Eye (tissue), 1 donor: ENCODE results near the gene LTBP4.
"Not testable (repeated sequence)": the region's sequence is repeated elsewhere in the genome, so short reads cannot be mapped to it uniquely, and the experiment has no call there.

ENCODE experiments used
- DNase-seq: peaks from one replicate; pipeline ENCODE4 v3.0.0-alpha.2; 2015

The LTBP4 gene

GRCh38 chr19:40601134-40601974, at the start of gene LTBP4:
Gene LTBP4 (plus strand): TSS chr19:40601369. CDS start chr19:40601388, 19 bp downstream.
- DNase-seq: peak; percentile 50

GRCh38 chr19:40552848-40553247, 48.3 kb upstream of the LTBP4 start:
- DNase-seq: no peak

- no peak for DNase-seq
Observed at GRCh38 chr19:40553885-40554857, 47.0 kb upstream of the LTBP4 start.

- DNase-seq: no peak
Observed at GRCh38 chr19:40555978-40556689, 45.0 kb upstream of the LTBP4 start.

DNA sequence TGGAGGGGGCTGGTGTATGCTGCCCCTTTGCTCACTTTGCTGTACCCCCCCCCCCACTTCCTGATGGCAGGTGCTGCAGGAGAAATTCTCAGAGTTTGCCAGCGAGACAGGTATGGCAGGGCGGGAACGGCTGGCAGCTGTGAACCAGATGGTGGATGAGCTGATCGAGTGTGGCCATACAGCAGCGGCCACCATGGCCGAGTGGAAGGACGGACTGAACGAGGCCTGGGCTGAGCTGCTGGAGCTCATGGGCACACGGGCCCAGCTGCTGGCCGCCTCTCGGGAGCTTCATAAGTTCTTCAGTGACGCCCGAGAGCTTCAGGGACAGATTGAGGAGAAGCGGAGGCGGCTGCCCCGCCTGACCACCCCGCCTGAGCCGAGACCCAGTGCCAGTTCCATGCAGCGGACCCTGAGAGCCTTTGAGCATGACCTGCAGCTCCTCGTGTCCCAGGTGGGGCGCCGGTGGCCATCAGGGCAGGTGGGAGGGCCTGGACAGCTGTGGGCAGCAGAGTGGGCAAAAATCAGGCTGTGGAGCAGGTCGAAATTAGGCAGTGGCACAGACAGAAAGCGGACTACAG, 44.1 kb upstream of the LTBP4 start:
- DNase-seq: no peak

DNA sequence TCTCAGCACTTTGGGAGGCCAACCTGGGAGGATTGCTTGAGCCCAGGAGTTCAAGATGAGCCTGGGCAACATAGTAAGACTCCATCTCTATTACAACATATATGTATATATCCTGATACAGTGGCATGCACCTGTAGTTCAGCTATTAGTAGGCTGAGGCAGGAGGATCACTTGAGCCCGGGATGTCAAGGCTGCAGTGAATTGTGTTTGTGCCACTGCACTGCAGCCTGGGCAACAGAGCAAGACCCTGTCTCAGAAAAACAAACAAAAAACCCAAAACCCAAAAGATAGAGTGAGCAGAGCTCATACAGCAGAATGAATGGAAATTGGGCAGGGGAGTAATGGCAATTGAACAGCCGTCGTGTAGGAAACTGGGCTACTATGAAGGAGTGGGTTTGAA, 41.8 kb upstream of the LTBP4 start:
- no peak for DNase-seq

DNA sequence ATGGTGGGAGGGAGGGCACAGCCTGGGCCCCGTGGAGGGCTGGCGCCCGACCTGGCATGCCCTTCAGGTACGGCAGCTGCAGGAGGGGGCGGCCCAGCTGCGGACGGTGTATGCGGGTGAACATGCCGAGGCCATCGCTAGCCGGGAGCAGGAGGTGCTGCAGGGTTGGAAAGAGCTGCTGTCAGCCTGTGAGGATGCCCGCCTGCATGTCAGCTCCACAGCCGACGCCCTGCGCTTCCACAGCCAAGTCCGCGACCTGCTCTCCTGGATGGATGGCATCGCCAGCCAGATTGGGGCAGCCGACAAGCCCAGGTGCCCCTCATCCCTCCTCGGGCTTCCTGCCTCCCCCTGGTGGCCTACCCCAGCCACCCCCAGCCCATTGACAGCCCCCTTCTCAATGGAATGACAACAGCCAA, 41.1 kb upstream of the LTBP4 start:
- no peak for DNase-seq

DNA sequence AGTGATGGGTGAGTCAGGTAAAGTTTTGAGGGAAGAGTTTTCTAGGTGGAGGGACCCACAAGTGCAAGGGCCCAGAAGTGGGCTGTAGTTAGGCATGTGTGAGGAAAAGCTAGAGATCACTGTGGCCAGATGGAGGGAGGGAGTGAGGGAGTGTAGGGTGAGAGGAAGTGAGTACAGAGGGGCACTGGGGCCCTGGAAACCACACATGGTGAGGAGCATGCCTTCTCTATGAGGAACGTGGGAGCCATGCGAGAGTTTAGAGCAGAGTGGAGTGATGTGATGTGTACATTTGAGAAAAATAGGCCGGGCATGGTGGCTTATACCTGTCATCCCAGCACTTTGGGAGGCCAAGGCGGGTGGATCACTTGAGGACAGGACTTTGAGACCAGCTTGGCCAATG, 39.2 kb upstream of the LTBP4 start:
- DNase-seq: no peak

GRCh38 chr19:40564535-40564934, 36.6 kb upstream of the LTBP4 start:
- not testable (repeated sequence) for DNase-seq

GRCh38 chr19:40565355-40565754, 35.8 kb upstream of the LTBP4 start:
- DNase-seq: no peak

DNA sequence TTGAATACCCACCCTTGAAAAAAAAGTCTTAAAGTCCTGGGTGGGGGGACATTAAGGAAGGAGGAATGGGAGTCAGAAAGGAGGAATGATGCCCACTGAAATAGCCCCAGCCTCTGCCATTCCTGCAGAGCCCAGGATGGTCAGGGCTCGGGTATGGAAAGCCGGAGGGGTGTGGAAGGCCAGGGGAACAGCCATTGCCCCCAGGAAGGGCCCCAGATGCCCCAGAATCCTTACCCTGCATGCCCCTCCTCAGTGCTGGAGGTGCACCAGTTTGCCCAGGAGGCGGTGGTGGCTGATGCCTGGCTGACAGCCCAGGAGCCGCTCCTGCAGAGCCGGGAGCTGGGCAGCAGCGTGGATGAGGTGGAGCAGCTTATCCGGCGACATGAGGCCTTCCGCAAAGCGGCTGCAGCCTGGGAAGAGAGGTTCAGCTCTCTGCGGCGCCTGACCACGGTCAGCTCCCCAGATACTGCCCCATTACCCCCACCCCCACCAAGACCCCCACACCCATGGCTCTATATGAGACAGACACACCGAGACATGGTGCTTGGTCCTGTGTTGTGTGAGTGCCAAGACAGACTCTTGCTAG, 35.2 kb upstream of the LTBP4 start:
- no peak for DNase-seq

DNA sequence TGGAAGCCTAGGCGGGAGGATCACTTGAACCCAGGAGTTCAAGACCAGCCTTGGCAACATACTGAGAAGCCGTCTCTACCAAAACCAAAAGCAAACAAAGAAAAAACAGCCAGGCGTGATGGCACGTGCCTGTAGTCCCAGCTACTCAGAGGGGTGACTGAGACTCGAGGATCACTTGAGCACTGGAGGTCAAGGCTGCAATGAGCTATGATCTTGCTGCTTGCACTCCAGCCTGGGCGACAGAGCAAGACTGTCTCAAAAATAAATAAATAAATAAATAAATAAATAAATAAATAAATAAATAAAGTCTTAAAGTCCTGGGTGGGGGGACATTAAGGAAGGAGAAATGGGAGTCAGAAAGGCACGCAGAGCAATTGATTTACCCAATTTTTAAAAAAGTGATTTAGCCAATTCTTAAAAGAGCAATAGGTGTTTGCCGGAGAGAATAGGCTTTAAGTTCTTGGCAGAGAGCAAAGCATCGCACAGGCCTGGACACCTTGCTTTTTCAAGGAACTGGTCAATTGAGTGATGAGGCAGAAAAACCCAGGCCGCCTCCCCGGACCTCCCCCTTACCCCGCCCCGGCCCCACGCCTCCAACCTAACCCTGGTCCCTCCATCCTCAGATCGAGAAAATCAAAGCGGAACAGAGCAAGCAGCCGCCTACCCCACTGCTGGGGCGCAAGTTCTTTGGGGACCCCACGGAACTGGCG, 34.0 kb upstream of the LTBP4 start:
- no peak for DNase-seq

GRCh38 chr19:40567750-40568494, 33.2 kb upstream of the LTBP4 start:
- no peak for DNase-seq

GRCh38 chr19:40570313-40571004, 30.7 kb upstream of the LTBP4 start:
- peak; percentile 98 for DNase-seq

GRCh38 chr19:40571005-40571318, 30.2 kb upstream of the LTBP4 start:
- no peak for DNase-seq

GRCh38 chr19:40571831-40572495, 29.2 kb upstream of the LTBP4 start:
- DNase-seq: no peak

GRCh38 chr19:40575326-40575725, 25.8 kb upstream of the LTBP4 start:
- DNase-seq: no peak

- no peak for DNase-seq
Observed at GRCh38 chr19:40576151-40576584, 25.0 kb upstream of the LTBP4 start.

DNA sequence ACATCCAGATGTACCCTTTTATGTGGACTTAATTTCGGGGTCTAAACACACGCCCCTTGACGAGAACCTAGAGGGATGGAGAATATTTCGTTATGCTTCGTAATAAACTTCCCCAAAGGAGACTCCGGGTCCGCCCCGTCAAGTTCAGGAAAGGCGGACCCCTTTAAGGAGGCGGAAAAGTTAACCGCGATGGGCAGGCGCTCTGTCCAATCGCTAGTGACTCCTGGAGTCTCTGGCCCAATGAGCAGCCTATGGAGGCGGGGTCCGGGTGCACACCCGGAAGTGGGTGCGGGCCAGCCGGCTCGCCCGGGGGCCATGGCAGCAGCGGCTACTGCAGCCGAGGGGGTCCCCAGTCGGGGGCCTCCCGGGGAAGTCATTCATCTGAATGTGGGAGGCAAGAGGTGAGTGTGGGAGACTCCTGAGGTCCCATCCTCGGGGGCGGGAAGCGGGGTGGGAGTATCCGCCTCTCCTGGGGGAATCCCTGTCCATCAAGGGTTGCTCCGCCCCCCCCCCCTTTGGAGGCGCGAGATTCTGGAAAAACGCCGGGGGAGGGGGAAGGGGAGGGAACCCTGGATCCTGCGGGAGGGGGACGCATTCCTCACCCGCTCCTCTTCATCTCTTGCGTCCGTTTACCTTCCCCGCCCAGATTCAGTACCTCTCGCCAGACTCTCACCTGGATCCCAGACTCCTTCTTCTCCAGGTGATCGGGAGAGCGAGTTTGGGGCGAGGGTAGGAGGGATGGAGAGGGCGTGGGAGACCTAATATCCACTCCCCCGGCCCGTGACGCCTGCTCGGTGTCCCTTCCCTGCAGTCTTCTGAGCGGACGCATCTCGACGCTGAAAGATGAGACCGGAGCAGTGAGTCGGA, 24.4 kb upstream of the LTBP4 start, which contains the start of gene SHKBP1:
TSS of gene SHKBP1 (plus strand) at position 289 of the 867 bp plus-strand sequence. CDS start at position 316, 27 bp downstream.
- peak; percentile 98 for DNase-seq
